PC-3 (cell line): Measurements from ENCODE around the gene PLPPR5.

Experiments
- EZH2phosphoT487 ChIP-seq: fragments of 300-600 bp; sonication (generic); IDR thresholded peaks from 2 replicates; pipeline ENCODE4 v1.6.1; 2018; ENCODE audit warnings: mild to moderate bottlenecking, antibody characterized with exemption, low read length, borderline replicate concordance
- TF ChIP-seq, protein P1 (sequence below): fragments of 300-600 bp; sonication (generic); conservative IDR thresholded peaks from 2 replicates; pipeline ENCODE4 v1.5.1; 2017; ENCODE audit warnings: antibody characterized with exemption, low read depth, mild to moderate bottlenecking, low read length

DNA sequence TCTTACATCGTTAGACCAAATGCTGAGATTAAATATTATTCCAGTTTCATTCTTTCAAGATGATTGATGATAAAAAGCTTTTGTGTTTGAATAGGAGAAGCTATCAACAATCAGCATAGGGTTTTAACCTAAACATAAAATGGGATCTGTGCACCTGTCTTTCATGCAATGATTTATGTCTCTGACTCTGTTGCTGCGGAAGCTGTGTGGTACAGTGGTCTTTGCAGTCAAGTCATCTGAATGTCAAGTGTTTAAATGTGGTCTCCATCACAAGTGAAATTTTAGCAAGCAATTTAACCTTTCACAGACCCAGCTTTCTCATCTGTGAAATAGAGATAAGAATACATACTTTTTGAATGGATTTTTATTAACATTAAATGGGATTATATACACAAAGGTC, 107.2 kb downstream of the PLPPR5 start:
- TF ChIP-seq EZH2phosphoT487: no peak
- TF ChIP-seq, protein P1, sequence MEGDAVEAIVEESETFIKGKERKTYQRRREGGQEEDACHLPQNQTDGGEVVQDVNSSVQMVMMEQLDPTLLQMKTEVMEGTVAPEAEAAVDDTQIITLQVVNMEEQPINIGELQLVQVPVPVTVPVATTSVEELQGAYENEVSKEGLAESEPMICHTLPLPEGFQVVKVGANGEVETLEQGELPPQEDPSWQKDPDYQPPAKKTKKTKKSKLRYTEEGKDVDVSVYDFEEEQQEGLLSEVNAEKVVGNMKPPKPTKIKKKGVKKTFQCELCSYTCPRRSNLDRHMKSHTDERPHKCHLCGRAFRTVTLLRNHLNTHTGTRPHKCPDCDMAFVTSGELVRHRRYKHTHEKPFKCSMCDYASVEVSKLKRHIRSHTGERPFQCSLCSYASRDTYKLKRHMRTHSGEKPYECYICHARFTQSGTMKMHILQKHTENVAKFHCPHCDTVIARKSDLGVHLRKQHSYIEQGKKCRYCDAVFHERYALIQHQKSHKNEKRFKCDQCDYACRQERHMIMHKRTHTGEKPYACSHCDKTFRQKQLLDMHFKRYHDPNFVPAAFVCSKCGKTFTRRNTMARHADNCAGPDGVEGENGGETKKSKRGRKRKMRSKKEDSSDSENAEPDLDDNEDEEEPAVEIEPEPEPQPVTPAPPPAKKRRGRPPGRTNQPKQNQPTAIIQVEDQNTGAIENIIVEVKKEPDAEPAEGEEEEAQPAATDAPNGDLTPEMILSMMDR: no peak
